GM19035 (cell line): ENCODE data around the gene SH3PXD2A.

Experiments
- ATAC-seq: cut with Tn5 transposase; IDR thresholded peaks from one replicate; pipeline ENCODE4 v1.9.1; 2021; ENCODE audit not compliant: unreplicated experiment

The SH3PXD2A gene

DNA sequence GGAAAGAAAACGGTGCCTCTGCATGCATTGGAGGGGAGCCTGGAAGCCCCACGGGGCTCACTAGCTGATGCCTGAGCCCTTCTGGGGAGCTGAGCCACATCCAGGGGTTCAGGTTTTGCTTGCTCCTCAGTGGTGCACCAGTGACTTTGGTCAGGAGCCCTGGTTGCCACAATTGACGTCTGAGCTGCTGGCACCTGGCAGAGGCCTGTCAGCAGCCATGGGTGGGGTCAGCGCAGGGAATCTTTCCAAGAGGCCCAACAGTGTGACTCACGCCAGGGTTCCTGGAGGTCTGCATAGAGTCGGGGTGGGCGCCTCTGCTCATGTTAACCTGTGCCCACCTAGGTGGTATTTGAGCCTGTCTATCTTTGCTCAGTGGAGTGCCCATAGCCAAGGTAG, 223.1 kb downstream of the SH3PXD2A start:
- ATAC-seq = no peak

DNA sequence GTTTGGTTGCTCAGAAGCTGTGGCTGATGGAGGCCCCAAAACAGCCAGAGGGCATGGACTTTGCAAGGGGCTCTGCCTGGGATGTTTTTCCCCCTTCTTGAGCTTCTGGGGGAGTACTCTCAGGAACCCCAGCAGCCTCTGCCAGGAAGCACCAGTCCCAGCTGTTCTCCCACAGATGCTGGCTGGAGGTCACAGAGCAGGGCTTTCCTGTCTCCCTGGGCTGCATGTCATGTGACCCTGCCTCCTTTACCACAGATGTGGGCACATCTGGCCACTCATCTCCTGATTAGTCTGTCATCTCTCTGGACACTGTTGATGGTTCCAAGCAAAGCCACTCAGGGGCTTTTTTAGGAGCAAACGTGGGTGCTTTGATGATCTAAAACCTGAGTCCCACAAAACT, 225.2 kb downstream of the SH3PXD2A start:
- no peak for ATAC-seq

DNA sequence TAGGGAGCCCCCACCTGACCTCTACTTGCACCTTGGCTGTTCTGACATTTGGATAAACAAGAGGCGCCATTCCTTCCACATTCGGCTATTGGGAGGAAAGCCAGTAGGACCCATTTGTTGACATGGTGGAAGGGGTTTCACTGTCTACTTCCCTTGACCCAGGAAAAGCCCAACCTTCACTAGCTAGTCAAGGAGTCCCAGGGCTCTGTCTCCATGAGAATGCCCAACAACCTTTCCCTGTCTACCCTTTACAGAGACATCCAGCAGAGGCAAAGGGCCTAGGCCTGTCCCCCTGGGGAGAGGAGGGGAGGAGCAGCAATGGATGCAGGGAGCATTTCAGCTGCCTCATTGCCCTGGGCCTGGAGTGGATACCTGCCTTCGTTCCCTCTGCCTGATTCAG, 225.8 kb downstream of the SH3PXD2A start:
- no peak for ATAC-seq

DNA sequence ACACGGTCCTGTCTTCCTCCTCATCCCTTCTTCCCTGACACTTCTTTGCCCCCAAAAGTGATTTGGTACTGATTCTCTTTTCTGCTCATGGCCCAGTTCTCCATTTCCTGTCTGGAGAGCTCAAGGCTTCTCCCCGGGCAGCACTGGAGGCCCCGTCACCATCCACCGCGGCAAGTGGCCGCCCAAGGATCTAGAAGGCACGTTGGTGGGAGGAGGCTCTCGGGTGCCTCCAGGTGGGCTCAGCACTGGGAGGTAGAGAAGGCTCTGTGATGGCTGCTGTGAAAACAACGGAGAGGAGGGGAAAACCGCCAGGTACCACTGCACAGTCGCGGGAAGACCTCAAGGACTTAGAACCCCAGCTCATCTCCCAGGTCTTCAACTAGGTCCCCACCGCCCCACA, 227.5 kb downstream of the SH3PXD2A start:
- ATAC-seq = no peak

DNA sequence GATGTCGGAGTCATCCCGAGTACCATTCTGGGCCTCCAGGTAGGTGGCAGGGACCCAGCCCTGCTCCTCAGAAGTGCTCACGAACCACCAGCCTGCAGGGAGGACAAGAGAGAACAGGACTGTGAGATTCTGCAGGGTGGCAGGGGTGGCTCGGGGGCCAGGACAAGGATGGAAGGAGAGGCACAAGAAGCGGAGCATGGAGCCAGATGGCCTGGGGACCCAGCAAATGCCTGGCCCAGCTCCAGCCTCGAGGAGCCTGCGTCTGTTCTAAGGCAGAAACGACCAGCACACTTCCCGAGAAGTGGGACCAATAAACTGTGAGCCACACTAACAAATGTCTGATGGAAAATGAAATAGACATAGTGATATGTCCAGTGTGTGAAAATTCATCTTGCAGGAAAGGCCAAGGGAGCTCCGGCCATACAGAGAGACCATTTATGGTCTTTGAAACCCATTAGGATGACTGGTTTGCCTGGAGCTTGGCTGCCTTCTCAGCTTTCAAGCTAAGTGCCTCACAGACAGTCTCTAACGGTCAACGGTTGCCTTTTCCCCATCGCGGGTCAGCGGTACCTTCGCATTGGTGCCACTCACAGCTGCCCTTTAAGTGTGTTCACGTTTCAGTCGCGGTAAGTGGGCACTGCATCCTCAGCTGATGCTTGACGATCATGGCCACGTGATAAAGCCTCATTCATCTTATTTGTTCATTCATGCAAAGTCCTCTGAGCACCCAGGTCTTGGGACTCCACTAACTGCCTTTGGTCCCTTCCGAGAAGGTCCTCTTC, 228.1 kb downstream of the SH3PXD2A start:
- ATAC-seq = no peak

DNA sequence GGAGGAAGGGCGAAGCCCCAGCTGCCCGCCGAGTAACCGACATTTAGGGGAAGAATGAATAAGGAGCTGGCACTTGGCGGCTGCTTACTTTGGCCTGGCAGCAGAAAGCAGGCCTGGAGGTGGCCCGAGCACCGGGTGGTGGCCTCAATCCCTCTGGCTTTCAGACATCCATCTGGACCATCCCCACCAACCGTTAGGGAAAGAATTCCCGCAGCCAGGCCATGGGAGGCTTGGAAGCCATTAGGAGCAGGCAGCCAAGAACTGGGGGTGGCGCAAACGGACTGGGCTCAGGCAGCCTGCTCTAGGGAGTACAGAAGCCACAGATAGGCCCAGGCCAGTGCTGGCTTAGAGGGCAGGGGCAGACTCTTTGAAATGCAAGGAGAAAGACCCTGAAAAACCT, 229.2 kb downstream of the SH3PXD2A start:
- ATAC-seq = no peak

DNA sequence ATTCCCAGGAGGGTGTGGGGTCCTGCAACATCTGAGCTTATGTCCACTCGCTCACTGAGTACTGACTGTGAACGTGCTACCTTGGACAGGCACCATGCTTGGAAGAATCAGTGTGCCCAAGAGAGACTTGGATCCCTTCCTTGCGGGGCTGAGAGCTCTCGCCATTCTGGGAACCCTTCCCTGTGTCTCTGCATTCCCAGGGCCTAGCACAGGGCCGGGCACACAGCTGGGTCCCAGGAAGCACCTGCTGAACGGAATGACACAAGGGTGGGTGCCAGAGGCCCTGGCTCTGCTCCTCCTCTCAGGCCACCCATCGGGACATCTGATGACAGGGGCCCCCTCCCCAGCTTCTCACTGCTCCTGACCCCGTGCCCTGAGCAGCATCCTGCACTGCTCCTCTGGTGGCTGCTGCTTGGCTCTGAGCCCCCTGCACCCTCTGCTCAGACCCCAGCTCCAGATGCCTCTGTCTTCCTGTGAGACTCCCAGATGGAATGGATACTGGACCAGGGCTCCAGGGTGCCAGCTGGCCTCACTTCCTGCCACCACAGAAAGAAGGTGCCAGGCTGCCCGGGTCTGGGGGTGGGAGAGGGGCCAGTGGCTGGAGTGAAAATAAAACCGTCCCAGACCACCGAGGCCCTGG, 232.3 kb downstream of the SH3PXD2A start:
- ATAC-seq = no peak

DNA sequence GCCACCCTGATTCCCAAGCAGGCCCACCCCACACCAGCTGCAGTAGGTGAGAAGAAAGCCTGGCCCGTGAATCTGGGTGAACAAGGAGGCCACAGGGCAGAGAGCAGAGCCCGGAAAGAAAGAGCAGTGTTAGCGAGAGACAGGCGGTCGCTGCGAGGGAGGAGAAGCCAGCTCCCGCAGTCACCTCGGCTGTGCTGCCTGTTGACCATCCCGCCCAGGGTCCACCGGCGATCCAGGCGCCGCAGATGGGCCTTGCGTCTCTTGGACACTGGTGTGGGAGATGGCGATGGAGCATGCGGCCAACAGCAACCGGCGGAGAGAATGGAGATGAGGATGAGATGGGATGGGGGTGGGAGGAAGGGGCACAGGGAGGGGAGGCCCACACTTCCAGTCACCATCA, 233.1 kb downstream of the SH3PXD2A start:
- ATAC-seq = no peak

DNA sequence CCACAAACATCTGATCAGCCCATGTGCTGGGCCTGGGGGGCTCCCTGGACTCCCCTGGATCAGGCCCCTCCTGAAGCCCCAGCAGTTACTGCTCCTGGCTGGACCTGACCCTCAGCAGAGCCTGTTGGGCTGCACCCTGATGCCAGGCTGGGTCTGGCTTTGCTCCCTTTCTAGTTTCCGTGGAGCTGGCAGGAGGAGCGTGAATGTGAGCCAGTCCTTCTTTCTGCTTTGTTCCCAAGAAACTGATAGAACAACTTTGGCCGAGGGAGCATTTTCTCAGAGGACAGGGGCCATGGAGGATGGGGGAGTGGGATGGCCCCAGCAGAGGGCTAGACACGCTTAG, 233.6 kb downstream of the SH3PXD2A start:
- no peak for ATAC-seq

DNA sequence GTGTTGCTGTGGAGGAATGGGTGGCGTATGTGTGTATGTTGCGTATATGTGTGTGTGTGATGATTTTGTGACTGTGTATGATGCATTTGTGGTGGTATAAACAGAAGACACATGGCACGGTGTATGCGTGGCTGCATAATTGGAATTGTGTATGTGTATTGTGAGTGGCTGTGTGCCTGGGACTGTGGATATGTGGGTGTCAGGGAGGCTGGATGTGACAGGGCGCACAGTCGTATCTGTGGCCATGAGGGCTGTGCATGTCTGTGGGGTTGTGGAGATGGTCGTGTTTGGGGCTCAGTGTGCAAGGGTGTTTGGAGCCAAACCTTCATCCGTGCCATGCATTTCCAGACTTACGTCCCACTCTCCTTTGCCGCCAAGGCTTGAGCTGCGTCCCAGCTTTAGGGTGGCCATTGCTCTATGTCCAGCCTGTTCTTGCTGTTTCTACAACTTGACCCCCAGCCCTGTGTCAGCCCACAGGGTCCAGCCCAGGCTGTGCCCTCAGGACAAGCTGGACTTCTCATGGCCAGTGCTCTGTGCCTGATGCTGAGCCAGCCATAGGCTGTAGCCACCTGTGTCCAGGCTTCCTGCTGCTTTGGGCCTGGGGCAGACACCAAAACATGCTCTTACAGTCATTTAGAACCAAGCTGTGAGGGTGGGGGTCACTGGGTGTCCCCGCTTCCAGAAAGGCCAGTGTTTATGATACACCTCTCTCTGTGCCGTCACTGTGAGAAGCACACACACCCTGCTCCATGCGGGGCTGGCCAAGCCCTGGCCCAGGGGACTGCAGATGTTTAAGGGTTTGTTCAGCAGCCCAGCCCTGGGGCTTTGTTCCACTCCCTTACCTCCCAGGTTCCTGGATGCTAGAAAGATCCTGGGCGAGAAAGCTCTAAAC, 234.2 kb downstream of the SH3PXD2A start:
- no peak for ATAC-seq

DNA sequence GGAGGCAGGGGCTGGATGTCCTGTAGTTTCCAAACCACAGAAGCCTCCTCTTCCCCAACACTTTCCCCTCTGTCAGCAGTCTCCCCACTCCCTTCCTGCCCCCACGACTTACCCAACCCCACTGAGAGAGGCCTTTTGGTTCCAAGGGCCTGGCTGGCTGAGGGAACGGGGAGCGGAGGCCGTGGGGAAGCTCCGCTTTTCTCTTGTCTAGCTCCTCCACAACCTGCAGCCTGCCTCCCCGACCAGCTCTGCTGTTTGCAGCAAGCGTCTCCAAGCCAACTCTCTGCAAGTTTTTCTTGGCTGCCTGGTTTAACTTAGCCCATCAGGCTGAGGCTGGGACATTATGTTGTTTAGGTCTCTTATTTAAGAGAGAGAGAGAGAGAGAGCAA, 235.0 kb downstream of the SH3PXD2A start:
- no peak for ATAC-seq

DNA sequence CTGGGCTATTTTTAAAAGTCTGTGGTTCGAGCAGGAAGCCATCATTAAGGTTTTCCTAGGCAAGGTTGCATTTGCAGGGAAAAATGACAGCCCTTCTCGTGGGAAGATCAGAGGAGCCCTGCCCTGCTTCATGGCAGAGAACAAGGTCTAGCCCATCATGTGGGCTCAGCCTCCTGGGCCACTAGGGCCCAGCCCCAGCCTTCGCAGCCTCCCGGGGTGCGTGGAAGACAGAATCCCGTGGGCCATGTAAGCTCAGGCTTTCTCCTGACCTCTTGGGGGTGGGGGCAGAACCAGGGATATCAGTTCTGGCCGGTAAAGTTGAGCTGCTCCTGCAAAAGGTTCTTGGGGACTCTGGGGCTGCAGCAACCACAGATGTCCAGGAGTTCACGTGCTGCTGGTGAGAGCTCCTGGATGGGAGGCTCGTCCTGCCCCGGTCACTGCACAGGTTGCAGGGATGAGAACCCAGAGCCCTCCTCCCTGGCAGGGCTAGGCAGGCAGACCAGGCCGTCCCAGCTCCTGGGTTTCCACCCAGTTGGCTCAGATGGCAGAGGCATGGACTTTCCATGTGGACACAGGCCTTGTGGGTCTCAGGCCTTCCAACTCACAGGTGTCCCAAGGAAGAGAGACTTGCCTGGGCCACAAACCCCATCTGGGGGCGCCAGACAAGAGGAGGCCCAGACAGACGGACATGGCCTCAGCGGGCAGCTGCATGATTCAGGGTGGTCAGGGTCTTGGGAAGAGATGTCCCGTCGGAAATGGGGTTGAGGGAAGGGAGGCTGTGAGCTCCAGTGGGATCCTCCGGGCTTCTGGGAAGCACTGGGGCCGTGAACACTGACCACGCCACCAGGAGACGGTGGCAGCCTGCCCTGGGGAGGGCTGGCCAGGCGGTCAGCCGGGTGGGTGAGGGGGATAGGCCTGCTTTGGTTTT, 235.7 kb downstream of the SH3PXD2A start:
- ATAC-seq = no peak

DNA sequence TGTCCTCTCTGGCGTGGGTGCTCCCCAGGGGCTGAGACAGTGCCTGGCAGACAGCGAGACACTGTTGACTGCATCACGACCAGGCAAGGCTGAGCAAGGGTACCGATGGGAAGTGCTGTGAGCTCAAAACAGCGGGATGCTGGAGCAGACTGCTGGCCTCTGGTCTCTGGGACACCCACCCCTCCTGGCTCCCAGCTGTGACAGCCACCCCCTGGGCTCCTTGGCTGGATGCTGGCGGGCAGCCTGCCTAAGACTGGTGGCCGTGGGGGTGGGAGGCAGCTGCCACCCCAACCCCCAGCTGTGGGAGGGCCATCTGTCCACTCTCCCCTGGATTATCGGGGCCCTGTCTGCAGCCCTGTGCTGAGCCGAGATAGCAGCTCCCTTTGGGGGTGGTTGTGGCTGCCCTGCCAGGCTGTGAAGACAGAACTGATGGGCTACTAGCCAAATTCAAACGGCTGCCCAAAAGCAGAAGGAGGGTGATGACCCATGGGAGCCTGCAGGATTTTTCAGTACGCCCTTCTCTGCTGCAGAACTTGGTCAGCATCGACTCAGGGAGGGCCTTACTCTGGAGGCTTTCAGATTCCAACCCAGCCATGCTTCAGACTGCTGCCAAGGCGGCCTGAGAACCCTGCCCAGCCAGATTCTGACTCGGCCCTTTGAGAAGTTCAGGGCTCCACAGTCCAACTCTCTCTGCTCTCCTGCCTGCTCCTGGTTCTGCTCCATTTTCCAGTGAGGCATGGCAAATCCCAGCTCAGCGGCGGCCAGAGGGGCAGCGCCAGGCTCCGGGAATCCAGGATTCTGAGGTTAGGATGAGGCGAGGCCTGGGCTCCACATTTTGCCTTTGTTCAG, 236.6 kb downstream of the SH3PXD2A start:
- ATAC-seq = no peak

DNA sequence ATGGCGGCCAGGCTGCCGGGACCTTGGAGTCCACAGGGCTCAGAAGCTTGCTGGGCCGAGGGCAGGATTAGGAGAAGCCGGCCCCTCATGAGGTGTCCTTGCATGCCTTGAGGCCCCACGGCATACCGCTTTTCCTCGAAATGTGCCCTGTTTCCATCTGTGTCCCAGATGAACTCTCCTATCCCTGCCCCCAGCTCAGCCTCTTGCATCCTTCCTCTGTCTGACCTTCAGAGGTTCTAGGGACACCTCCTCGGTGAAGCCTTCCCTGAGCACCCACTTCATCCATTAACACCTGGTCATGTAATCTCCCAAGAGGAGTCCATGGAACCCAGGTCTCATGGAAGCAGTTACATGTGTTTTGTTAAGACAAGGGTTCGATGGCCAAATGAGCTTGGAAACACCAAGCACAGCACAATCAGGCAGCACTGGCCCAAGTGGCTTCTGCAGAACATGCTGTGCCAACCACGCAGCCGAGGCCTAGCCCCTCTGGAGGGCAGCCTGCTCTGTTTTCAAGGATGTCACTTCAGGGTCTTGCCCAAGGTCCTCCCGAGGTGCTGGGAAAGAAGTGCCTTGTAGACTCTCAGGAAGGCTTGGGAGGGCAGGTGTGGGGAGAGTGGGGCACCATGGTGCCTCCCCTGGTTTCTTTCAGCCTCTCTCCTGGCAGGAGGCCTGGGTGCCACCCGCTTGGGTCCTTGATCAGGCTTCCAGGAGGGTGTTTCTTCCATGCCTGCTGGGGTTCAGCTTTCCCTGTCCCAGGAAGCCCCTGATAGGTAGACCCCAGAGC, 237.6 kb downstream of the SH3PXD2A start:
- ATAC-seq = no peak

DNA sequence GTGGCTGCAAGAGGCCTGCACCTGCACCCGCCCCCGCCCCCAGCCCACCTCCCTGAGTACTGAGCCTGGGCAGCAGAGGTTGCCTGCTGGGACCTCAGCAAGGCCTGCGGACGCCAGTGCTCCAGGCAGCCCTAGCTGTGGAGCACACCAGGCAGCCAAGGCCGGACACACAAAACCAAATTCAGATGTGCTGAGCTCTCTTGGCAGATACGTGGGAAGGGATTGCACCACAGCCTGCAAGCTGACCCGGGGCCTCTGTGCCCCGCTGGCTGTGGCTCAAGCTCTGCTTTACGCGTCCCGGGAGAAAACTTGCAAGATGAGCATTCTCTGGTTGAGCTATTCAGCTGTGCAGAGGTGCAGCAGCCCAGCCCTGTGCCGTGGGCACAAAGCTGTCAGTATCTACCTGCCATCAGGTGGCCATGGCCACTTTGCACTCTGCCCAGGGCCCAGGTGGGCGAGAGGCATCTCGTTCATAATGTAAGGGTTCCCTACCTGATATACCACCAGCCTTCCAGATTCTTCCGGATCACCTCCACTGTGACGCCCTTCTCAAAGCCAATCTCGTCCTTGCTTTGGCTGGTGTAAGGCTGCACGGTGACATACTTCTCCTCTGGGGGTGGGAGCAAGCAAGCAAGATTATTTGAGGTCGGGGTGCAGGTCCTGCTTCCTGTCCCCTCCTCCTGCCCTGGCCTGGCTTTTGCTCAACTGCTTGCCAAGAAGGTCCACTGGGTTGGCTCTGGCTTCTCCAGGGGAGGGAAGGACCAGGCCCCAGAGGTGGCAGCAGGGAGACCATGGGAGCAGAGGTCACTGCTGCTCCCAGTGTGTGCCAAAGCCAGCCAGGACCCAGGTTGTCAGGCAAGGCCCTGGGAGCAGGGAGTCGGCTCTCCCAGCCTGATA, 238.4 kb downstream of the SH3PXD2A start:
- ATAC-seq = no peak

DNA sequence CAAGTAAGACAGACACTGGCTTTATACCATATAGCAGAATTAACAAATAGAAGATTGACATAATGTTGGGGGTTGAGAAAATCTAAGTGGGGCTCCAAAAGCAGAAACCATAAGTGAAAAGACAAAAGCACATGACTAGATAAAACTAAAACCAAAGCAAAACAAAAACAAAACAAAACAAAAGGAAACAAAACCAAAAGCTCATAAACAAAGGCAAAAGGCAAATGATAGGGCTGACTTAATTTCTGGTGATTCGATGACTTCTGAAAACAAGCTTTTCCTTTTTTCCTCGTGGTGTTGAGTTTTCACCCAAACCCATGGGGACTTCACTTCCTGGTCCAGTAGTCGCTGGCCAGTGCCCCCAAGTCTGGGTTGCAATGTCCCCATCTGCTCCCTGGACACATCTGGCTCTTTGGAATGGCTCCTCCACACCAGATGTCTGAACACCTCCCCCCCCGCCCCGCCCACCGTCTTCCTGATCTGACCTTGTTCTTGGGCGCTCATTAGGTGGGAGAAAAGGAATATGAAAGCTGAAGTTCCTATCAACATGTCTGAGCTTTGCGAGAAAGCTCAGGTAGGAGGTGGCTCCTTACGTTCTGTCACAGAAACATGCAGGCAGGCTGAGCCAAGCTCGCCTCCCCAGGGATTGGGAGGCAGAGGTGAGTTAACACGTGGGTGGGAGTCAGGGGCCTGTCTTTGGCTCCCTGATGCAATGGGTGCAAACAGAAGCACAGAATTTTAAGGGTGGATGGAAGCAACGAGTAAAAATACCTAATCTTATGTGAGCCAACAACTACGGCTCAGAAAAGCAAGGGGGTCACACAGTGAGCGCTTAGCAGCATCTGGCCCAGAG, 240.8 kb downstream of the SH3PXD2A start:
- no peak for ATAC-seq

DNA sequence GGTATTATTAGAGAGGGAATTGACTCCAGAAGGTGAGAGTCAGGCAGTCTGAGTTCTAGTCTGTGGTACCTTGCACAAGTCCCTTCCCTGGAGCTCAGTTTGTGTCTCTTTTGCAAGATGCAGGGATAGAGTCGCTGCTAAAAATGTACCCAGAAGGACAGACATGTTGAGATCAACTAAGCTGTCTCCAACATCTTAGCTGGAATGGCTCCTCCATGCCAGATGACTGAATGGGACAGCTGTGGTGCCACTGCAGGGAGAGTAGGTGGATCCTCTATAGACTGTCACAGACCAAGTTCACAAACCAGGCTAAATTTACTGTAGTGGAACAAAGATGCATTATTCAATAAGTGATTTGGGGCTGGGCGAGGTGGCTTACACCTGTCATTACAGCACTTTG, 241.8 kb downstream of the SH3PXD2A start:
- ATAC-seq = no peak
